HUES6 (cell line): ENCODE results near the gene SMG6.

Experiments used
- H3K27ac ChIP-seq: 2 replicates; pipeline ENCODE4 v1.7.0; 2013; ENCODE audit warnings: low read depth, mild to moderate bottlenecking, low read length, inconsistent platforms
- H3K27me3 ChIP-seq: 2 replicates; pipeline ENCODE4 v1.6.1; 2013; ENCODE audit warnings: low read length; ENCODE audit not compliant: control insufficient read depth, insufficient read depth
- H3K36me3 ChIP-seq: 2 replicates; pipeline ENCODE4 v1.6.1; 2013; ENCODE audit warnings: low read length; ENCODE audit not compliant: control insufficient read depth, insufficient read depth
- H3K4me1 ChIP-seq: 2 replicates; pipeline ENCODE4 v1.6.1; 2013; ENCODE audit warnings: low read length; ENCODE audit not compliant: control insufficient read depth, insufficient read depth
- H3K4me3 ChIP-seq: 2 replicates; pipeline ENCODE4 v1.5.1; 2013; ENCODE audit warnings: low read depth, low read length
- H3K9ac ChIP-seq: one replicate; pipeline ENCODE4 v1.6.1; 2013; ENCODE audit warnings: mild to moderate bottlenecking, low read length
- H3K9me3 ChIP-seq: 2 replicates; pipeline ENCODE4 v1.6.1; 2013; ENCODE audit warnings: low read depth, low read length; ENCODE audit not compliant: control insufficient read depth, insufficient read depth

The SMG6 gene

DNA sequence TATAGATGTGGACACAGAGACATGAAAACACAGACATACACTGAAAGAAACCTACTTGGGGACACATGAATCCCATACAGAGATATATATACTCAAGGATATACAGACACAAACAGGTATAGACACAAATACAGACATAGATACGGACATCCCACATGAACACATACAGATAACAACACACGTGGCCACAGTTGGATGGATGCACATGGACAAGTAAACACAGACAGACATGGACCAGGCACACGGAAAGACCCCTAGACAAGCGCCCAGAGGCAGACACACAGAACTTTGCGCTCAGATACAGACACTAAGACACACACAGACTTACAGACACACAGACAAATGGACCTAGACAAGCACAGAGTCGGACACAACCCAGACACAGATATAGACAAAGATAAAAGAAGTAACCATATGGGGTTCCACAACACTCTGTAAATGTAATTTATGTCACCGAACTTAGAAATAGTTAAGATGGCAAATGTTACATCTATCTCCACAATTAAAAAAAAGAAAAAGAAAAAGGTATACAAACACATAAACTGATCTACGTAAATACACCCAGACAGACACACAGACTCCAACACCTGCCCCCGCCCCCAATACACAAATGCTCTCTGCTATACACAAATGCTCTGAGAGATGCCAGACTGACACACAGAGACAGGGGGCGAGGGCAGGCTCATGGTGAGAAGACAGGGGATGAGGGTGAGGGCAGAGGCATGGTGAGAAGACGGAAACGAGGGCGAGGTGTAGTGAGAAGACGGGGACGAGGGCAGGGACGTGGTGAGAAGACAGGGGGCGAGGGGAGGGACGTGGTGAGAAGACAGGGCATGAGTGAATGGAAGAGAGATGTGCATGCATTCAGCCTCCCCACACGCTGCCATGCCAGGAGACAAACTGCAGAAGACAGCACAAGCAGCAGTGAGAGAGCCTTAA is 118.3 kb downstream of the SMG6 start:
- H3K9ac ChIP-seq, result no peak overlapping the region
- H3K4me3 ChIP-seq, result no peak overlapping the region
- peaks cover 28% of the 10 kb centered on the region for H3K36me3 ChIP-seq
- H3K4me1 ChIP-seq, result peaks cover 10% of the 10 kb centered on the region; the same call in 1 of the 2 replicates
- H3K9me3 ChIP-seq, result no peaks in the 10 kb centered on the region
- no peaks in the 10 kb centered on the region for H3K27me3 ChIP-seq
- no peak overlapping the region for H3K27ac ChIP-seq

GRCh38 chr17:2183346-2183745 is 120.2 kb downstream of the SMG6 start:
- Histone ChIP-seq H3K4me1 (peaks cover 10% of the 10 kb centered on the region; the same call in 1 of the 2 replicates), H3K4me3 (no peak overlapping the region), H3K9me3 (no peaks in the 10 kb centered on the region), H3K36me3 (peaks cover 30% of the 10 kb centered on the region), H3K9ac (no peak overlapping the region), H3K27ac (no peak overlapping the region), H3K27me3 (no peaks in the 10 kb centered on the region)

DNA sequence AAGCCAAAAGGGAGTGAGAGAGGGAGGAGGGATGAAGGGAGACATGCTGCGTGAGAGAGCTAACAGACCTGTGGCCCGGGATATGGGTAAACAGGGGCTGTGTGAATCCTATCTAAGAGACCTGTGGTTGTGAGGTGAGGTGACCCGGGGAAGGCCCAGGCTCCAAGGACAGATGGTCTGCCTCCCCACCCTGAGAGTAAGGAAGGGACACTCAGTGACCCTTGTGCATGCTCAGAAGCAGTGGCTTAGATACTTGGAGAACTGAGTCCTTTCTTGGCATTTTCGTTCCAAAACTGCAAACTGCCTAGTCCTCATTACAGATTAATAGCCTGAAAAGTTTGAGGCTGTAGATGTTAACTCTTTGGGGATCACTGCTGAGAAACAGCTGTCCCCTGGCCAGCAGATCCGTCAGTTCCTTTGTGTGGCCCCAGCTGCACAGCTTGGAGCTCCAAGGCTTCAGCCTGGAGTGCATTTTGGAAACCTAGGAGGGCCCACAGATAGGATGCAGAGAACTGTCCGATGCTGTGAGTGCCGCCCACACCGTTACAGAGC is 121.6 kb downstream of the SMG6 start:
- peaks cover 32% of the 10 kb centered on the region for H3K36me3 ChIP-seq
- no peaks in the 10 kb centered on the region for H3K9me3 ChIP-seq
- peaks cover 10% of the 10 kb centered on the region; the same call in 1 of the 2 replicates for H3K4me1 ChIP-seq
- H3K27me3 ChIP-seq, result no peaks in the 10 kb centered on the region
- H3K9ac ChIP-seq, result no peak overlapping the region
- no peak overlapping the region for H3K27ac ChIP-seq
- H3K4me3 ChIP-seq, result no peak overlapping the region

DNA sequence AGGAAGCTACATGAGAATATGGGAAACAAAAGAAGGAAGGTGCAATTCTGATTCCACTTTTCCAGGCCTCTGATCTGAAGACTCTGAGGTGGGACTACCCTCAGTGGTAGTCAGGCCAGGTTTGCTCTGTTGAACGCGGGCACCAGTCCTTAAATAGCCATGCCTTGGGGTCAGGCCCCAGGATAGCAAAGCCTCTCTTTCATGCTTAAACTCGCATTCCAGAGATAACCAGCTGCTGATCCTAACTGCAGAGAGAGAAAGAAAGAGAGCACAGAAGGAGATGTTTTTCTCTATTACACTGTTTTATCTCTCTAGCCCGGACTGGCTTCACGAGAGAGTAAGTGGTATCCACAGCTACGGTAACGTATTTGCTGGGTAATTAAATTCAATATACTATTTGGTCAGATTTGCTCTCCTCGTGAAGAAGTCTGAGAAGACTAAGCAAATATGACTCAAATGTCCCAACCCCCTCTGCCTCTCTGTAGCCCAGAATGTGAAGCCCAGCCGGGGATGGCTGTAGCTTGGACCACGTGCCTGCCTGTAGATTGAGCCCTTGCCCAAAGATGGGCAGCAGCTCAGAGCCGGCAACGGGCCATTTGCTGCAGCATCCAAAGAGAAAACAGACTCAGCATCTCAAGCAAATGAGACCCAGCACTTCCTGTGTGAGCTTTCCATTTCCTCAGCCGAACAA is 122.2 kb downstream of the SMG6 start:
- no peaks in the 10 kb centered on the region for H3K9me3 ChIP-seq
- no peak overlapping the region for H3K4me3 ChIP-seq
- no peaks in the 10 kb centered on the region for H3K27me3 ChIP-seq
- H3K27ac ChIP-seq, result no peak overlapping the region; the same call in 1 of the 2 replicates
- no peak overlapping the region for H3K9ac ChIP-seq
- peaks cover 10% of the 10 kb centered on the region; the same call in 1 of the 2 replicates for H3K4me1 ChIP-seq
- H3K36me3 ChIP-seq, result peaks cover 29% of the 10 kb centered on the region

DNA sequence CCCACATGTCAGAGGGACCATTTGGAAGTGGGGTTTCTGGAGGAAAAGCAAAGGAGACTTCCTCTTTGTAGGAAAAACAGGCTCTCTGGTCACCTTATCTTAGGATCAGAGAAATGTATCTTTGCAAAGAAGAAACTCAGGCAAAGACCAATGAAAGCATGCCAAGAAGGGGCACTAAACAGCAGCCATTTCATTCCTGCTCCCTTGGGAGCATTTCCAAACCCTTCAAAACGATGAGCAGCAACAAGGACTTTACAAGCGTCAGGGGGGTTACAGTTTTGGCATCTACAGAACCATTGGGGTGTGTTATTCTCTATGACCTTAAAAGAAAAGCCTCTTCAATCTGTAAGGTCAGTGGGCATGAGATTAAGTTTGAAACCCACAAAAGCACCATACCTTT is 122.8 kb downstream of the SMG6 start:
- H3K9ac ChIP-seq, result no peak overlapping the region

DNA sequence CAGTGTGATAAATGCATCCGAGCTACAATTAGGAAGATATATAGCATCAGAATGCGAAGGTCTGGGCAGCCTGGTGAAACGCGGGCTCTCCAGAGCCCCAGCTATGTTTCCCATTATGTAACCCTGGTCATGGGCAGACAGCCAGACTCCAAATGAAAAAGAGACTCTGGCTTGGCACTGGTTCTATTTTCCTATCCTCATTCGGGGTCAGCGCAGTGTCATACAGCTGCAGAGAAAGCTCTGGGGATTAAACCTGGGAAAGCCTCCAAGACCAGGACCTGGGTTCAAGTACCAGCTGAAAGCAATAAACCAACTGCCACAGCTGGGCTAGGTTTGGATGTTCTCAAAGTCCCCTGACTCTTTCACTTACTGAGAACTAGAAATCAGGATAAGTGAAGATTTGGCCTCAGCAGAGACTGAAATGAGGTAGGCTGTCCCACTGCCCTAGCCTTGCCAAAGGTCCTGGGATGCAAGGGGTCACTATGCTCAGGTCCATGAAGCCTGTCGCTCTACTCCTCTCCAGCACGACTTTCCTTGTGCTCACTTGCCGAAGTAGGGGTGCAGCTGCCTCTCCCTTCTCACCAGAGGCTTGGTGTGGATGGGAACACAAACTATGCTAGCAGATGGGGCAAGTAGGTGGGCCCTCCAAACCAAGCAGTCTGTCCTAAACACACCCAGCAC is 123.8 kb downstream of the SMG6 start:
- Histone ChIP-seq H3K4me3 (no peak overlapping the region), H3K9ac (no peak overlapping the region), H3K4me1 (peaks cover 12% of the 10 kb centered on the region; the same call in 1 of the 2 replicates), H3K36me3 (peaks cover 19% of the 10 kb centered on the region; the same call in 1 of the 2 replicates), H3K27ac (no peak overlapping the region), H3K27me3 (no peaks in the 10 kb centered on the region), H3K9me3 (no peaks in the 10 kb centered on the region)

More for the DNA sequence above, 122.8 kb downstream of the SMG6 start:
- Histone ChIP-seq H3K36me3 (peaks cover 23% of the 10 kb centered on the region; the same call in 1 of the 2 replicates), H3K27me3 (no peaks in the 10 kb centered on the region), H3K9me3 (no peaks in the 10 kb centered on the region), H3K27ac (no peak overlapping the region), H3K4me3 (no peak overlapping the region), H3K4me1 (peaks cover 10% of the 10 kb centered on the region; the same call in 1 of the 2 replicates)

- no peaks in the 10 kb centered on the region for H3K9me3 ChIP-seq
- peaks cover 12% of the 10 kb centered on the region; the same call in 1 of the 2 replicates for H3K4me1 ChIP-seq
- no peak overlapping the region for H3K27ac ChIP-seq
- no peak overlapping the region for H3K4me3 ChIP-seq
- peaks cover 19% of the 10 kb centered on the region; the same call in 1 of the 2 replicates for H3K36me3 ChIP-seq
- H3K9ac ChIP-seq, result no peak overlapping the region
- H3K27me3 ChIP-seq, result no peaks in the 10 kb centered on the region
Observed at GRCh38 chr17:2178798-2179501, 124.6 kb downstream of the SMG6 start.

DNA sequence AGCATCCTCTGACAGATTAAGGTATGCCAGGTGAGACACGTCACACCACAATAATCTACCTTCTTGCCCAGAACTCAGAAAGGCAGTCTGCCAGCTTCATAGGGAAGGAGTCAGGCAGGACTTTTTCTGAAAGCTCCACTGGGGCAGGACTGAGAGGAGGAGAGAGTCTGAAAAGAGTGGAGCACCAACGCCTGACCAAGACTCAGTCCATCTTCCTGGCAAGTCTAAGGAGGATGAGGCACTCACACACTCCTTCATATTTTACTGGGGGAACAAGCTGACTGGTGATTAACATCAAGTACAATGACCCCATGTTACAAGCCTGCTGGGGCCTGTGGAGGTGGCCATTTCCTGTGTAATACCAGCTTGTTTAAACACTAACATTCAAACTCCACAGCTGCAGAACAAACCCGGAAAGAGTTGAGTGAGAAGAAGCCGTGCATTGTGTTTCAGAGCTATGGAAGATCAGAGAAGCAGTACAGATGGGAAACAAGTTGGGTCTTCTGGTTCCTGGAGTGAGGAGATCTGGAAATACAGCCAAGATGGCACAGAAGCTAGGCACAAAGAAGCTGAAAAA is 126.3 kb downstream of the SMG6 start:
- no peak overlapping the region for H3K27ac ChIP-seq
- H3K36me3 ChIP-seq, result peaks cover 17% of the 10 kb centered on the region; the same call in 1 of the 2 replicates
- H3K9me3 ChIP-seq, result no peaks in the 10 kb centered on the region
- no peak overlapping the region for H3K9ac ChIP-seq
- H3K27me3 ChIP-seq, result no peaks in the 10 kb centered on the region
- peaks cover 20% of the 10 kb centered on the region; the same call in 1 of the 2 replicates for H3K4me1 ChIP-seq
- no peak overlapping the region for H3K4me3 ChIP-seq

DNA sequence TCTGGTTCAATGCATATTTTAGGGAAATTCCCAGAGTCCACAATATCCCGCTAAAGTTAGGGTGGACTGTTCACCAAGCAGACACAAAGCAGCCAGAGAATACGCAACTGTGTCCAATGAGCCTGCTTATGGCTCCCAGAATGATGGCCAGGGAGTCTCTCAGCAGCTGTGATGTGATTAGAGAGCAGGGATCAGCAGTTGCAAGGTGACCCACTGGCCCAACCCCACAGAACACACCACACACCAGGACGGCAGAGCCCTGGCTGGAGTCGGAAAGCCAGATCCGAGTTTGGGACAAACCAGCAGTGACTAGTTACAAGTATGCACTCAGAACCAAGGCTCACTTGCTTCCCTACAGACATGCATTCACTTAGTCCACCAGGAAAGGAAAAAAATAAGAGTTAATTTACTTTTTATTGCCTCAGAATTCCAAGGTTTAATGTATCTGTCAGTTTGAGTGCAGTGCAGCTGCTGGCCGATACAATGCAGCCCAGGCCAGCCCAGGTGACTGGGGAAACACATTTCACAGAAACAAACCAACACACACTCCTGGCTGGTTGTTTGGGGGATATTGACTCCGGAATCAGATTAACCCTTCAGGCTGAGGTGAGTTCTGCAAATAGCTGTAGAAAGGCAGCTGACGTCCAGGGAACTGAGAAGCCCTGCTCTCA is 127.0 kb downstream of the SMG6 start:
- Histone ChIP-seq H3K4me3 (no peak overlapping the region), H3K36me3 (peaks cover 24% of the 10 kb centered on the region; the same call in 1 of the 2 replicates), H3K9ac (no peak overlapping the region), H3K4me1 (peaks cover 21% of the 10 kb centered on the region; the same call in 1 of the 2 replicates), H3K27ac (no peak overlapping the region), H3K27me3 (no peaks in the 10 kb centered on the region), H3K9me3 (no peaks in the 10 kb centered on the region)
